HL-60 (cell line): ENCODE results near the gene PALLD.

ENCODE experiments used
- GABPA ChIP-seq: IDR thresholded peaks from 2 replicates; pipeline ENCODE4 v1.6.1; 2012; ENCODE audit warnings: low read depth
- POLR2AphosphoS5 ChIP-seq: IDR thresholded peaks from 2 replicates; pipeline ENCODE4 v1.6.1; 2012; ENCODE audit warnings: low read depth
- TF ChIP-seq, protein P1 (sequence below): IDR thresholded peaks from one replicate; pipeline ENCODE4 v1.5.1; 2011; ENCODE audit warnings: low read length, control low read depth, inconsistent platforms; ENCODE audit not compliant: insufficient read depth

- TF ChIP-seq POLR2AphosphoS5 (no peak), GABPA (no peak)
- TF ChIP-seq, protein P1, sequence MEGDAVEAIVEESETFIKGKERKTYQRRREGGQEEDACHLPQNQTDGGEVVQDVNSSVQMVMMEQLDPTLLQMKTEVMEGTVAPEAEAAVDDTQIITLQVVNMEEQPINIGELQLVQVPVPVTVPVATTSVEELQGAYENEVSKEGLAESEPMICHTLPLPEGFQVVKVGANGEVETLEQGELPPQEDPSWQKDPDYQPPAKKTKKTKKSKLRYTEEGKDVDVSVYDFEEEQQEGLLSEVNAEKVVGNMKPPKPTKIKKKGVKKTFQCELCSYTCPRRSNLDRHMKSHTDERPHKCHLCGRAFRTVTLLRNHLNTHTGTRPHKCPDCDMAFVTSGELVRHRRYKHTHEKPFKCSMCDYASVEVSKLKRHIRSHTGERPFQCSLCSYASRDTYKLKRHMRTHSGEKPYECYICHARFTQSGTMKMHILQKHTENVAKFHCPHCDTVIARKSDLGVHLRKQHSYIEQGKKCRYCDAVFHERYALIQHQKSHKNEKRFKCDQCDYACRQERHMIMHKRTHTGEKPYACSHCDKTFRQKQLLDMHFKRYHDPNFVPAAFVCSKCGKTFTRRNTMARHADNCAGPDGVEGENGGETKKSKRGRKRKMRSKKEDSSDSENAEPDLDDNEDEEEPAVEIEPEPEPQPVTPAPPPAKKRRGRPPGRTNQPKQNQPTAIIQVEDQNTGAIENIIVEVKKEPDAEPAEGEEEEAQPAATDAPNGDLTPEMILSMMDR = no peak
Observed at GRCh38 chr4:168832763-168833575, 336.1 kb downstream of the PALLD start.
